ENCODE results near the gene PLCG1.
"Not testable (repeated sequence)": the region's sequence is repeated elsewhere in the genome, so short reads cannot be mapped to it uniquely, and the experiment has no call there.

PLCG1 gene

DNA sequence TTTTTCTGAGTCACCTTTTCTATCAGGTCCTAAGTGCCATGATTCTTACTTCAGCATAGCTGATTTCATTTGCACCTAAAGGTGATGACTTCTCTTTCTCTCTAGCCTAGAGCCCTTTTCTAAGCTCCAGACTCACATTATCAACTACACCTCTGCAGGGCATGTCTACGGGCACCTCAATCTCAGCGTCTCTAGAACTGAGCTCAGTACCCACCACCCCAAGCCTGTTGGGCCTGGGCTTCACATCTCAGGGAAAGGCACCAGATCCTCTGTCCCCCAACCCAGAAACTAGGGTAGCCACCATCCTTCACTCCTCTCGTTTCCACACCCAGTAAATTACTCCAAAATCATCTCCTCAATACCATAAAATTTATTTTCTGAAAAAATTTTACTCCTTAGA is 10.6 kb upstream of the PLCG1 start:
- DNase-seq, result no peak
- no peak overlapping the region for H3K27ac ChIP-seq
- H3K4me1 ChIP-seq, result no peaks in the 10 kb centered on the region
- peaks cover 32 to 46% (median 44%) of the 10 kb centered on the region in 3 donors for H3K36me3 ChIP-seq
- H3K4me3 ChIP-seq, result no peak overlapping the region
- no peaks in the 10 kb centered on the region for H3K9me3 ChIP-seq
- no peaks in the 10 kb centered on the region for H3K27me3 ChIP-seq
- intact Hi-C loops (cut with DNase I; ENCODE audit: low total_unique reads), result no loop called here
- TF ChIP-seq, protein P1, sequence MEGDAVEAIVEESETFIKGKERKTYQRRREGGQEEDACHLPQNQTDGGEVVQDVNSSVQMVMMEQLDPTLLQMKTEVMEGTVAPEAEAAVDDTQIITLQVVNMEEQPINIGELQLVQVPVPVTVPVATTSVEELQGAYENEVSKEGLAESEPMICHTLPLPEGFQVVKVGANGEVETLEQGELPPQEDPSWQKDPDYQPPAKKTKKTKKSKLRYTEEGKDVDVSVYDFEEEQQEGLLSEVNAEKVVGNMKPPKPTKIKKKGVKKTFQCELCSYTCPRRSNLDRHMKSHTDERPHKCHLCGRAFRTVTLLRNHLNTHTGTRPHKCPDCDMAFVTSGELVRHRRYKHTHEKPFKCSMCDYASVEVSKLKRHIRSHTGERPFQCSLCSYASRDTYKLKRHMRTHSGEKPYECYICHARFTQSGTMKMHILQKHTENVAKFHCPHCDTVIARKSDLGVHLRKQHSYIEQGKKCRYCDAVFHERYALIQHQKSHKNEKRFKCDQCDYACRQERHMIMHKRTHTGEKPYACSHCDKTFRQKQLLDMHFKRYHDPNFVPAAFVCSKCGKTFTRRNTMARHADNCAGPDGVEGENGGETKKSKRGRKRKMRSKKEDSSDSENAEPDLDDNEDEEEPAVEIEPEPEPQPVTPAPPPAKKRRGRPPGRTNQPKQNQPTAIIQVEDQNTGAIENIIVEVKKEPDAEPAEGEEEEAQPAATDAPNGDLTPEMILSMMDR (IDR thresholded peaks at IDR 0.05), result no peak

DNA sequence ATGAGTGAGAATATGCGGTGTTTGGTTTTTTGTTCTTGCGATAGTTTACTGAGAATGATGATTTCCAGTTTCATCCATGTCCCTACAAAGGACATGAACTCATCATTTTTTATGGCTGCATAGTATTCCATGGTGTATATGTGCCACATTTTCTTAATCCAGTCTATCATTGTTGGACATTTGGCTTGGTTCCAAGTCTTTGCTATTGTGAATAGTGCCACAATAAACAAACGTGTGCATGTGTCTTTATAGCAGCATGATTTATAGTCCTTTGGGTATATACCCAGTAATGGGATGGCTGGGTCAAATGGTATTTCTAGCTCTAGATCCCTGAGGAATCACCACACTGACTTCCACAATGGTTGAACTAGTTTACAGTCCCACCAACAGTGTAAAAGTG is 9.0 kb upstream of the PLCG1 start:
- H3K9me3 ChIP-seq; H3K27ac ChIP-seq; H3K27me3 ChIP-seq; intact Hi-C loops (cut with DNase I; ENCODE audit: low total_unique reads); H3K4me3 ChIP-seq; DNase-seq; H3K4me1 ChIP-seq: not testable (repeated sequence)
- H3K36me3 ChIP-seq, result peaks cover 16 to 30% (median 28%) of the 10 kb centered on the region in 3 donors

DNA sequence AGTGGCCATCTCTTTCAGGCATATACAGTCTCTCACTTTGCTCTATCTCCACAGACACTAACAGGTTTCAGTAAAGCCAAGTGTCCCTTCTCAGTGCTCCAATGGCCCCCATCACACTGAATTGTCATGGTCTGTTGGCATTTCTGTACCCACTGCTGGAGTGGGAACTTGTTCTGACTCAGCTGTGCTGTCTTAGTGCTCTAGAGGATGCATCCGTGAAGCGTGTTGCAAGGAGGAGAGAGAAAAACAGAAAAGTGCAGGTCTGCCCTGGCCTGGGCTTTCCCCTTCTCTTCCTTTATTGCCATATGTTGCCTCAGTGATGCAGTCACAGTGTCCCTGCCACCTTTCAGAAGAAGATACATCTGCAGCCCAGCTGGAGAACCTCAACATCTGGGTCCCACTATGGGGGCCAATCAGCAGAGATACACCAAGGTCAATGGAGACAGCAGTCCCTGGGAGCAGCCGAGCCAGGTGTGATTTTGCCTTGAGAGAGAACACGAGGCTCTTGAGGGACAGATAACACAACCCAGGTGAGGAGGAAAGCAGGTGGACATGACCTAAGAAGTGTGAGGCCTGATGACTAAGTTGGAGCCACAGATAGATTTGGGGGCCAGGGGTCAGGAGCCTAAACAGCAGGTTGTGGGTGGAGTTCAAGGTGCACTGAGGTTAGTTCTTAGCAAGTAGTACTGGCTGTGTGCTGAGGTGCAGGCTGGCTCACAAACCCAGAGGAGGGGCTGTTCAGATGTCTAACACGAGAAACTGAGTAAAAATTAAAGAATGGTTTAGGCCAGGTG is 5.6 kb upstream of the PLCG1 start:
- TF ChIP-seq, protein P1 (IDR thresholded peaks at IDR 0.05), result no peak
- H3K9me3 ChIP-seq, result no peaks in the 10 kb centered on the region
- no peak overlapping the region for H3K4me3 ChIP-seq
- no peaks in the 10 kb centered on the region for H3K36me3 ChIP-seq
- DNase-seq, result no peak
- H3K27ac ChIP-seq, result no peak overlapping the region
- H3K4me1 ChIP-seq, result peaks cover 0 to 7% (median 5%) of the 10 kb centered on the region in 4 donors
- intact Hi-C loops (cut with DNase I; ENCODE audit: low total_unique reads), result loop anchor here (10.0 kb wide), 1 partner anchor 273 kb away; no protein-coding TSS in a partner anchor
- no peaks in the 10 kb centered on the region for H3K27me3 ChIP-seq

DNA sequence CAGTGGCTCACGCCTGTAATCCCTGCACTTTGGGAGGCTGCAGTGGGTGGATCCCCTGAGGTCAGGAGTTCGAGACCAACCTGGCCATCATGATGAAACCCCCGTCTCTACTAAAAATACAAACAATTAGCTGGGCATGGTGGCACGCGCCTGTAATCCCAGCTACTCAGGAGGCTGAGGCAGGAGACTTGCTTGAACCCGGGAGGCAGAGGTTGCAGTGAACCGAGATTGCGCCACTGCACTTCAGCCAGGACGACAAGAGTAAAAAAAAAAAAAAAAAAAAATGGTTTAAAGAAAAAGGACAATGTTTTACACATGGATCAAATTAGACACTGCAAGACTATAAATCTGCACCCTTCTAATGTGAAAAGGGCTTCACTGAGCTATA is 5.0 kb upstream of the PLCG1 start:
- H3K9me3 ChIP-seq, H3K4me1 ChIP-seq, H3K4me3 ChIP-seq, H3K27me3 ChIP-seq, DNase-seq, H3K36me3 ChIP-seq, H3K27ac ChIP-seq: not testable (repeated sequence)
- intact Hi-C loops (cut with DNase I; ENCODE audit: low total_unique reads), result loop anchor here (10.0 kb wide), 1 partner anchor 272 kb away; no protein-coding TSS in a partner anchor

DNA sequence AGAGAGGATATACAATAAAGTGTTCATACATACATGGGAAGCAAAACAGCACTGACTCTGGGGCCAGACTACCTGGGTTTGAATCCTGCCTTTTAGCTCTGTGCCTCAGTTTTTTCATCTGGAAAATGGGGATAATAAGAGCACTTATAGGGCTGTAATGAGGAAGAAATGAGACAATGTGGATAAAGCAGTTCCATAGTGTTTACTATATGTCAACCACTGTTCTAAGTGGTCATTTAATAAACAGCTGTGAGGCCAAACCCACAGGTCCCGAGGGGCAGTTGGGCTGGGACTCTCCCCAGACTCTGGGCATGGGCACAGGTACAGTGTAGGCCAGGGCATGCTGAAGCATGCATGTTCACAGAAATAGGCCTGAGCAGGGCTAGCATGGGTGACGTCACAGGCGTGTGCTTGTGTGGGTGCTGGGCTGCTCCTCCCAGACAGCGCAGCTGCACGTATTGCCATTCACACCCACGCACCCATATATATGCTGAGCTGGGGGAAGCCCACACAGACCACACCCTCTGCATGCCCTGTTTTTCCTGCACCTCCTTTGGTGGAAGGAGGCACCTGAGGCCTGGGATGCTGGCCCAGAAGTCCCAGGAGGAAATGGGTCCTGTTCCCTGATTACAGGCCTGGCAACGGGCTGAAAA is 3.5 kb upstream of the PLCG1 start:
- Histone ChIP-seq H3K4me1 (peaks cover 0 to 18% (median 8%) of the 10 kb centered on the region in 4 donors), H3K4me3 (no peak overlapping the region), H3K9me3 (no peaks in the 10 kb centered on the region), H3K27ac (no peak overlapping the region), H3K36me3 (no peaks in the 10 kb centered on the region), H3K27me3 (no peaks in the 10 kb centered on the region)
- intact Hi-C loops (cut with DNase I; ENCODE audit: low total_unique reads), result loop anchor here (10.0 kb wide), 1 partner anchor 271 kb away; no protein-coding TSS in a partner anchor
- peak in 1 of 2 donors; percentile 54 for DNase-seq
- TF ChIP-seq, protein P1 (IDR thresholded peaks at IDR 0.05), result no peak

DNA sequence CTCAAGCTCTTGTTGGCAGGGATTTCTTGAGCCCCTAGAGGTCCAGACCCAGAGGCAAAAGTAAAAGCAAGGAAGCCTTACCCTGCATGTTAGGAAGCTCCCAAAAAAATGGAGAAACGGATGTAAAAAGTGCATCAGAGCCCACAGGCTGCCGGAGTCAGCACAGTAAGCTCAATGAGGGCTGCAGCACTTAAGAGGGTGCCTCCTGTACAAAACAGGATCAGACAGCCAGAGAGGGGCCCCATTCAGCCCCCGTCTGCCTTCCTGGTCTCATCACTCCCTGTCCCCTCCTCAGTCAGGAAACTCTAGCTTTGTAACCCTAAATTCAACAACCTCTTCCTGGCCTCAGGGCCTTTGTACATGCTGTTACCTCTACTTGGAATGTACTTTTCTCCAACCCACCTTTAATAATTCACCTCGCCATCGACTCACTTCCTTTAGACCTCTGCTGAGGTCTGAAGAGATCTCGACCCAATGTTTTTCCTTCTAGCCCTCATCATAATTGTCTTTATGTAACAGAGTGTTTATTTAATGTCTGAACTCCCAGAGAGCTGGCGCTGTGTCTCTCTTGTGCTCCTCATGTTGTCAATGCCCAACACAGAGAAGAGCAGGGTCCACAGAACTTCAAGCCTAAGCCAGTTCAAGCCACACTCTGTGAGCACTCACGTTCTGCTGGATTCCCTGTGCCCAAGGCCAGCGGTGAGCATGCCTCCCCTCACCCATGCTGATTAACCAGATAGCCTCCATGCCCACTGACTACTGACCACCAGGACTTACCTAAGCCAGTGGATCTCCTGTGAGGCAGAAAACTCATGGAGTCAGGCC is 2.8 kb upstream of the PLCG1 start:
- Histone ChIP-seq H3K27me3 (no peaks in the 10 kb centered on the region), H3K4me1 (peaks cover 0 to 25% (median 15%) of the 10 kb centered on the region in 4 donors), H3K27ac (no peak overlapping the region), H3K36me3 (no peaks in the 10 kb centered on the region), H3K4me3 (no peak overlapping the region), H3K9me3 (no peaks in the 10 kb centered on the region)
- peak in 1 of 2 donors; percentile 52 for DNase-seq
- intact Hi-C loops (cut with DNase I; ENCODE audit: low total_unique reads), result loop anchor here (10.0 kb wide), 1 partner anchor 270 kb away; no protein-coding TSS in a partner anchor
- TF ChIP-seq, protein P1 (IDR thresholded peaks at IDR 0.05), result no peak
